ENCODE data around the gene THUMPD2.

- TF ChIP-seq CTCF (IDR thresholded peaks at IDR 0.05; ENCODE audit: low read depth, low read length, poor library complexity, severe bottlenecking) (no peak), EZH2phosphoT487 (IDR thresholded peaks at IDR 0.05; ENCODE audit: borderline replicate concordance, low read length) (no peak)
Measured at GRCh38 chr2:39705638-39706037, 73.4 kb downstream of the THUMPD2 start.
